ENCODE data around the gene TXLNB. TPM values are rescaled to one million over a fixed set of nuclear protein-coding genes. Genes with fewer than 3 reads are reported as not detected.

TXLNB gene
- total and polyA plus RNA-seq, 10 donors, result 1.2 to 6.6 (median 3.1) TPM

GRCh38 chr6:139337001-139337400 is 45.2 kb upstream of the TXLNB start:
- Histone ChIP-seq H3K4me1 (peaks cover 0 to 55% (median 12%) of the 10 kb centered on the region in 6 donors), H3K9me3 (no peaks in the 10 kb centered on the region), H3K27me3 (replicated peaks in 1 of 7) (no peaks in the 10 kb centered on the region), H3K27ac (peak overlapping the region in 5 of 8 donors; percentile 9 to 81 (median 63)), H3K36me3 (no peaks in the 10 kb centered on the region), H3K4me3 (peak overlapping the region in 1 of 8 donors; percentile 3)
- TF ChIP-seq POLR2A (IDR thresholded peaks at IDR 0.05) (no peak), POLR2AphosphoS5 (IDR thresholded peaks at IDR 0.05) (no peak)
- TF ChIP-seq, protein P1, sequence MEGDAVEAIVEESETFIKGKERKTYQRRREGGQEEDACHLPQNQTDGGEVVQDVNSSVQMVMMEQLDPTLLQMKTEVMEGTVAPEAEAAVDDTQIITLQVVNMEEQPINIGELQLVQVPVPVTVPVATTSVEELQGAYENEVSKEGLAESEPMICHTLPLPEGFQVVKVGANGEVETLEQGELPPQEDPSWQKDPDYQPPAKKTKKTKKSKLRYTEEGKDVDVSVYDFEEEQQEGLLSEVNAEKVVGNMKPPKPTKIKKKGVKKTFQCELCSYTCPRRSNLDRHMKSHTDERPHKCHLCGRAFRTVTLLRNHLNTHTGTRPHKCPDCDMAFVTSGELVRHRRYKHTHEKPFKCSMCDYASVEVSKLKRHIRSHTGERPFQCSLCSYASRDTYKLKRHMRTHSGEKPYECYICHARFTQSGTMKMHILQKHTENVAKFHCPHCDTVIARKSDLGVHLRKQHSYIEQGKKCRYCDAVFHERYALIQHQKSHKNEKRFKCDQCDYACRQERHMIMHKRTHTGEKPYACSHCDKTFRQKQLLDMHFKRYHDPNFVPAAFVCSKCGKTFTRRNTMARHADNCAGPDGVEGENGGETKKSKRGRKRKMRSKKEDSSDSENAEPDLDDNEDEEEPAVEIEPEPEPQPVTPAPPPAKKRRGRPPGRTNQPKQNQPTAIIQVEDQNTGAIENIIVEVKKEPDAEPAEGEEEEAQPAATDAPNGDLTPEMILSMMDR (IDR thresholded peaks at IDR 0.05 in 8 of 11, conservative IDR thresholded peaks at IDR 0.05 in 3 of 11), result no peak
- WGBS, 5 donors, result 76 to 93% (median 86%) methylated on average over 2 of the region's 2 CpGs
- intact Hi-C loops (cut with DNase I; ENCODE audit: low total_unique reads), result no loop called here
- no peak for DNase-seq

- WGBS, 5 donors, result 31 to 56% (median 42%) methylated on average over 4 of the region's 4 CpGs
- no peak for DNase-seq
- Histone ChIP-seq H3K4me3 (no peak overlapping the region), H3K27me3 (replicated peaks in 1 of 7) (no peaks in the 10 kb centered on the region), H3K27ac (peak overlapping the region in 5 of 8 donors; percentile 49 to 81 (median 63)), H3K36me3 (no peaks in the 10 kb centered on the region), H3K4me1 (peaks cover 0 to 55% (median 12%) of the 10 kb centered on the region in 6 donors), H3K9me3 (no peaks in the 10 kb centered on the region)
- TF ChIP-seq POLR2AphosphoS5 (IDR thresholded peaks at IDR 0.05), result no peak
- no peak for TF ChIP-seq POLR2A (IDR thresholded peaks at IDR 0.05)
- TF ChIP-seq, protein P1 (IDR thresholded peaks at IDR 0.05 in 8 of 11, conservative IDR thresholded peaks at IDR 0.05 in 3 of 11), result no peak
- intact Hi-C loops (cut with DNase I; ENCODE audit: low total_unique reads), result no loop called here
Measured at GRCh38 chr6:139336488-139336887, 44.7 kb upstream of the TXLNB start.

GRCh38 chr6:139335447-139336210 is 43.8 kb upstream of the TXLNB start:
- H3K27ac ChIP-seq, result peak overlapping the region in 5 of 8 donors; percentile 8 to 81 (median 69)
- H3K4me3 ChIP-seq, result no peak overlapping the region
- no peak for TF ChIP-seq POLR2A (IDR thresholded peaks at IDR 0.05)
- TF ChIP-seq POLR2AphosphoS5 (IDR thresholded peaks at IDR 0.05), result no peak
- TF ChIP-seq, protein P1 (IDR thresholded peaks at IDR 0.05 in 8 of 11, conservative IDR thresholded peaks at IDR 0.05 in 3 of 11), result no peak
- H3K36me3 ChIP-seq, result no peaks in the 10 kb centered on the region
- DNase-seq, result no peak
- H3K27me3 ChIP-seq (replicated peaks in 1 of 7), result no peaks in the 10 kb centered on the region
- H3K4me1 ChIP-seq, result peaks cover 0 to 55% (median 12%) of the 10 kb centered on the region in 6 donors
- intact Hi-C loops (cut with DNase I; ENCODE audit: low total_unique reads), result no loop called here
- no peaks in the 10 kb centered on the region for H3K9me3 ChIP-seq
- WGBS, 5 donors, result 82 to 93% (median 85%) methylated on average over 5 of the region's 5 CpGs

- no peak for DNase-seq
- WGBS, 5 donors, result 57 to 77% (median 70%) methylated on average over 5 of the region's 5 CpGs
- TF ChIP-seq, protein P1 (IDR thresholded peaks at IDR 0.05 in 8 of 11, conservative IDR thresholded peaks at IDR 0.05 in 3 of 11), result no peak
- no peak for TF ChIP-seq POLR2AphosphoS5 (IDR thresholded peaks at IDR 0.05)
- Histone ChIP-seq H3K27me3 (replicated peaks in 1 of 7) (no peaks in the 10 kb centered on the region), H3K36me3 (no peaks in the 10 kb centered on the region), H3K4me3 (no peak overlapping the region), H3K9me3 (no peaks in the 10 kb centered on the region), H3K4me1 (peaks cover 0 to 55% (median 12%) of the 10 kb centered on the region in 6 donors), H3K27ac (peak overlapping the region in 6 of 8 donors; percentile 8 to 81 (median 66))
- intact Hi-C loops (cut with DNase I; ENCODE audit: low total_unique reads), result no loop called here
Measured at GRCh38 chr6:139334806-139335446, 43.1 kb upstream of the TXLNB start.

Measured in spleen (tissue), 11 donors.